GM19397 (cell line): ENCODE data around the gene ACADM.
"Not testable (repeated sequence)": the region's sequence is repeated elsewhere in the genome, so short reads cannot be mapped to it uniquely, and the experiment has no call there.

Source experiments
- ATAC-seq: cut with Tn5 transposase; IDR thresholded peaks from one replicate; pipeline ENCODE4 v1.9.1; 2021; ENCODE audit warnings: mild to moderate bottlenecking, moderate library complexity; ENCODE audit not compliant: unreplicated experiment

ACADM gene

DNA sequence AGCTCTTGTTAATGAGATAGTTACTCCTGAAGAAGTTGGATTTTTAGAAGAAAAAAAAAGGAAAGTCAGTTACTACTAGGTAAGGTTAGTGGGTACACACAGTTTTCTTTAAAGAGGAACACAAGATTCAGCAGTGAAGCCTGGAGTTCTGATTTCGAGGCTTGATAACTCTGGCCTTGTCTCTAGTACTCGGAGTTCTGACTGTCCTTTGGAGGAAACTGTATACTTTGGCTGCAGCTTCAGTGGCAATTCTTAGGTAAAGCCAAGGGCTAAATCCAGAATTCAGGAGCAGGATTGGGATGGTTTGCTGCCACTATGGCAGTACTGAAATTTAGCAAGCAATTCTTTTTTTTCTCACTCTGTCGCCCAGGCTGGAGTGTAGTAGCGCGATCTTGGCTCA, 9.2 kb downstream of the ACADM start:
- no peak for ATAC-seq

DNA sequence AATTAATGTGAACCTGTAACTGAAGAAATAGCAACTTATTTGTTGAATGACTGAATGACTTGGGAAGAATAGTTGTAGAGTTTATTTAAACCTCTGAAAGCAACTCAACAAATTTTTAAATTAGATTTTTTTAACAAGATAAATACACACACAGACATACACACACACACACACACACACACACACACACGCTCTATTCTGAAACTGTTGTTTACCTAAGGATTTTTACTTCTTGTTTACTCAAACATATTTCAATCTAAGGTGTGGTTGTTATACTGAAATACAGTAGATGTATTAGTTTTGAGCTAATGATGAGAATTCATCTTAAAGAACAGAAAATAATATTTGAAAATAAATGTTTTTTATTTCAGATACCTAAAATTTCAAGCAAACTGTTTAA, 11.5 kb downstream of the ACADM start:
- ATAC-seq = no peak

DNA sequence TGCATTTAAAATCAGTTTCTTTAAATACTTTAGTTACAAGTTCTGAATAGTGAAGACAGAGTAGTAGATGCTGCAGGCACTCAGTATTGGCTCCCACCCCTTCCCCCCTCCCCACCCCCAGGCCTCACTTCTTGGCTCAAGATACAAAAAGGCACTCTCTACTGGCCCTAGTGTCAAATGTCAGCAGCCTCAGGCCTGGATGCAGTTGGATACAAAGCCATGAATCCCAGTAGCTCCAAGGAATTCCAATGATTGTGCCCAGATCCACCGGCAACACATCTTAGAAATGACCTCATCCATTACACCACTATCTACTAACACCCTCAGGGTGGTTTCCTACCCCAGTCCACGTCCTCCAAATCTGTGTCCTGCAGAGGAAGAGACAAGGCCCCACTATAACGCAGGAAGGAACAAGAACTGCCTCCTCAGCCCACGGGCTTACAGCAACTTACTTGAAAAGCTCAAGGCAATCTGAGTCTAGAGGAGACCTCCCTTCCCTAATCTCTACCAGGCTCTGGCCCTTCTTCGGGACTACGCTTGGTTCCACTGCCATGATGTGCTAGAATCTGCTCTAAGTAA, 17.6 kb downstream of the ACADM start:
- ATAC-seq = no peak

DNA sequence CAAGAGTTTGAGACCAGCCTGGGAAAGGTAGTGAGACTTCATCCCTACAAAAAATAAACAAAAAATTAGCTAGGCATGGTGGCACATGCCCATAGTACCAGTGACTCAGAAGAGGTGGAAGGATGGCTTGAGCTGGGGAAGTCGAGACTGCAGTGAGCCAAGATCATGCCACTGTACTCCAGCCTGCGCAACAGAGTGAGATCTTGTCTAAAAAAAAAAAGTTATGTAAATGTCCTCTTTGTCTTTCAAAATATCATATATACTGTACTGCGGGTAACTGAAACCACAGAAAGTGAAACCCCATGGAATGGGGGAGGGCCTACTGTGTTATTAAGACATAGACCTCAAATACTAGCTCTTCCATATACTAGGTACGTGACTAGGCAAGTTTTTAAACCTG, 20.8 kb downstream of the ACADM start:
- peak; percentile 71 for ATAC-seq

DNA sequence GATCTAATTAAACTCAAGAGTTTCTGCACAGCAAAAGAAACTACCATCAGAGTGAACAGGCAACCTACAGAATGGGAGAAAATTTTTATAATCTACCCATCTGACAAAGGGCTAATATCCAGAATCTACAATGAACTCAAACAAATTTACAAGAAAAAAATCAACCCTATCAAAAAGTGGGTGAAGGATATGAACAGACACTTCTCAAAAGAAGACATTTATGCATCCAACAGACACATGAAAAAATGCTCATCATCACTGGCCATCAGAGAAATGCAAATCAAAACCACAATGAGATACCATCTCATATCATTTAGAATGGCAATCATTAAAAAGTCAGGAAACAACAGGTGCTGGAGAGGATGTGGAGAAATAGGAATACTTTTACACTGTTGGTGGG, 32.7 kb downstream of the ACADM start:
- ATAC-seq = not testable (repeated sequence)

DNA sequence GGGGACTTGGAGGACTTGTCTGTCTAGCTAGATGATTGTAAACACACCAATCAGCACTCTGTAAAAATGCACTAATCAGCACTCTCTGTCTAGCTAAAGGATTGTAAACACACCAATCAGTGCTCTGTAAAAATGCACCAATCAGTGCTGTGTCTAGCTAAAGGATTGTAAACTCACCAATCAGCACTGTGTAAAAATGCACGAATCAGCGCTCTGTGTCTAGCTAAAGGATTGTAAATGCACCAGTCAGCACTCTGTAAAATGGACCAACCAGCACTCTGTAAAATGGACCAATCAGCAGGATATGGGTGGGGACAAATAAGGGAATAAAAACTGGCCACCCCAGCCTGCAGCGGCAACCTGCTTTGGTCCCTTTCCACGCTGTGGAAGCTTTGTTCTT, 34.0 kb downstream of the ACADM start:
- not testable (repeated sequence) for ATAC-seq

DNA sequence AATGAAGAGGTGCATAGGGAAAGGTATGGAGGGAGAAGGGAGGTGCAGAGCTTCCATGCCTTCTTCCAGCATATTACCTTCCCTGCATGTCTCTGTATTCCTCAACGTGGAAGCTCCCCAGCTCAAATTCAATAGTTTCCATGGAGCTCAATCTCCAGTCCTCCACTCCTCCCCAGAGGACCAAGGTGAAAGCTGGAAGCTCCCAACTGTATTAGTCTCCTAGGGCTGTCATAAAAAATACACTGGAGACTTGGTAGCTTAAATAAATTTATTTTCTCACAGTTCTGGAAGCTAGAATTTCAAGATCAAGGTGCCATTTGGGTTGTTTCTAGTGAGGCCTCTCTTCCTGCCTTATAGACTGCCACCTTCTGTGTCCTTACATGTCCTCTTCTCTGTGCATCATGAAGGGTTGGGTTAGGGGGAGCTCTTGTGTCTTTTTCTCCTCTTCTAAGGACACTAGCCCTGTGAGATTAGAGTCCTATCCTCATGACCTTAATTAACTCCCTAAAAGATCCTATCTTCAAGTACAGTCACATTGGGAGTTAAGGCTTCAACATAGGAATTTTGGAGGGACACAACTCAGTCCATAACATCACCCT, 39.6 kb downstream of the ACADM start:
- no peak for ATAC-seq

DNA sequence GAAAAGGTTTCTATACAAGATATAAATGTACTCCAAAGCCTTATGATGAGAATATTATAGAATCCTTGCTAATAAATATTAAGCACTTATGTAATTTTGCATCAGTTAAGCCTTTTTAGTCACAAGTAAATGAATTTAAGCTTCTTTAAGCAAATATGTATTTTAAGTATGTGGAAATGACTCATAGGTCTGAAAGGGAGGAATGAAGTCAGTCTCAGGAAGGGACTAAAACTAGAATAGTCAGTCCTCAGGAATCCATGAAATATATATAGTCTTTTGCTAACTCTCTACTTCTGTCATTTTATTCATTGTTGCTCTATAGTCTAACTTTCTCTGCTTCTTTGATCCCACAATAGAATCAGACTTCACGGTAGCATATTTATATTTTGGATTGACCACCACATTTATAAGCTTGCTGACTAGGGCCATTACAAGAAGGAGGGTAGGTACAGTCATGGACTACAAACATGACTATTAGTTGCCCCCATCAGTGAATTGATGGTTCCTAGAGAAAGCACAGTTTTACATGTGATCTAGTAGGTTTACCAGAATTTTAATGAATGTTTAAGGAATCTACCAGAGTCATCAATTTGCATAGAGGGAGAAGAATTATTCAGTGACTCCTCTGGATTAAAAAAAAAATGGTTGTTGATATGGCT, 41.3 kb downstream of the ACADM start:
- ATAC-seq = no peak

DNA sequence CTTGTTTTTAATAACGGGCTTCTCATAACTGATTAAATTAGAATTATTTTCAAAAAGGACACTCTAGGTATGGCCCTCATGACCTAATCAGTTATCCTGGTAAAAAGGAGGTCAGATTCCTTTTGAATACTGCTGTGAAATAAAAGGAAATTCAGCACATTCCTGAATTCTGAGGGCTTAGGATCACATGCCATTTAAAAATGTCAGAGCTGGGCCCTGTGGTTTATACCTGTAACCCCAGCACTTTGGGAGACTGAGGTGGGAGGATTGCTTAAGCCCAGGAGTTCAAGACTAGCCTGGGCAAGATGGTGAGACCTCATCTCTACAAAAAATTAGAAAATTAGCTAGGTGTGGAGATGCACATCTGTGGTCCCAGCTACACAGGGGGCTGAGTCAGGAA, 43.5 kb downstream of the ACADM start:
- no peak for ATAC-seq

DNA sequence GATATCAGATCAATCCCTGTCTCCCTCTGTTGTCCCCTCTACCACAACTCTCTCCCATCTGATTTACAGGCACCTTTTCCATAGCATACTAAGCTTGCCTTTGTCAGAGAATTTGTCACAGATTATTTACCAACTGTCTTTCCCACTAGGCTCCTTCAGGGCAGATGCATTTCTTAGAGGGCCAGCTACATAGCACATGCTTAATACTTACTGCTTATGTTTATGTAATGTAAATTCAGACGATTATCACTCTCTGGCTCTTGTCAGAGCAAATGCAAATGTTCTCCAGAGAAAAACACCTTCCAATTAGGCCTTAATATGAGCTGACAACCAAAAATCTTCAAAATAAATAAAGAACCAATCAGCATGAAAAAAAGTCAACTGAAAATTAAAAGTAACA, 46.3 kb downstream of the ACADM start:
- no peak for ATAC-seq

DNA sequence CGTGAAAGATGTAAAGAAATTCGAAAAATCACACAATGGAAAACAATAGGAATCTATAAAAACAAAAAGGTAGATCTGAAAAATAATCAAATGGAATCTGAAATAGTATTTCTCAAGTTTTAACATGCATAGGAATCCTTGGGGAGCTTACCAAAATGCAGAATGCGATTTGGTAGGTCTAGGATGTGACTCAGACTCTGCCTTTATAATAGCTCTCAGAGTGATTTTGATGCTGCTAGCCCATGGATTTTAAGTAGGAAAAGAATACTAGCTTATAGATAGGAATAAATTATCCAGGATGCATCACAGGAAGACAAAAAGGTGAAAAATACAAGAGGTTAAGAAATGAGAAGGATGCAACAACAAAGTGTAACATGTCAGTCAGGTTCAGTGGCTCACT, 47.5 kb downstream of the ACADM start:
- ATAC-seq = no peak

DNA sequence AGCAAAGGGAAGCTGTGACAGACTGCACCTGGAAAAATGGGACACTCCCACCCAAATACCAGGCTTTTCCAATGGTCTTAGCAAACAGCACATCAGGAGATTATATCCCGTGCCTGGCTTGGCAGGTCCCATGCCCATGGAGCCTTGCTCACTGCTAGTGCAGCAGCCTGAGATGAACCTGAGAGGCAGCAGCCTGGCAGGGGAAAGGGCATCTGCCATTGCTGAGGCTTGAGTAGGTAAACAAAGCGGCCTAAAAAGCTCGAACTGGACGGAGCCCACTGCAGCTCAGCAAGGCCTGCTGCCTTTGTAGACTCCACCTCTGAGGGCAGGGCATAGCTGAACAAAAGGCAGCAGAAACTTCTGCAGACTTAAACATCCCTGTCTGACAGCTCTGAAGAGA, 53.3 kb downstream of the ACADM start:
- ATAC-seq = not testable (repeated sequence)

DNA sequence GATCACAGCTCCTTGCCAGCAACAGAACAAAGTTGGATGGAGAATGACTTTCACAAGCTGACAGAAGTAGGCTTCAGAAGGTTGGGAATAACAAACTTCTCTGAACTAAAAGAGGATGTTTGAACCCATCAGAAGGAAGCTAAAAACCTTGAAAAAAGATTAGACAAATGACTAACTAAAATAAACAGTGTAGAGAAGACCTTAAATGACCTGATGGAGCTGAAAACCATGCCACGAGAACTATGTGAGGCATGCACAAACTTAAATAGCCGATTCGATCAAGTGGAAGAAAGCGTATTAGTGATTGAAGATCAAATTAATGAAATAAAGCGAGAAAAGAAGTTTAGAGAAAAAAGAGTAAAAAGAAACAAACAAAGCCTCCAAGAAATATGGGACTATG, 54.2 kb downstream of the ACADM start:
- not testable (repeated sequence) for ATAC-seq

DNA sequence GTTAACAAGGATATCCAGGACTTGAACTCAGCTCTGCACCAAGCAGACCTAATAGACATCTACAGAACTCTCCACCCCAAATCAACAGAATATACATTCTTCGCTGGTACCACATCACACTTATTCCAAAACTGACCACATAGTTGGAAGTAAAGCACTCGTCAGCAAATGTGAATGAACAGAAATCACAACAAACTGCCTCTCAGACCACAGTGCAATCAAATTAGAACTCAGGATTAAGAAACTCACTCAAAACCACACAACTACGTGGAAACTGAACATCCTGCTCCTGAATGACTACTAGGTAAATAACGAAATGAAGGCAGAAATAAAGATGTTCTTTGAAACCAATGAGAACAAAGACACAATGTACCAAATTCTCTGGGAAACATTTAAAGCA, 55.7 kb downstream of the ACADM start:
- ATAC-seq = not testable (repeated sequence)

DNA sequence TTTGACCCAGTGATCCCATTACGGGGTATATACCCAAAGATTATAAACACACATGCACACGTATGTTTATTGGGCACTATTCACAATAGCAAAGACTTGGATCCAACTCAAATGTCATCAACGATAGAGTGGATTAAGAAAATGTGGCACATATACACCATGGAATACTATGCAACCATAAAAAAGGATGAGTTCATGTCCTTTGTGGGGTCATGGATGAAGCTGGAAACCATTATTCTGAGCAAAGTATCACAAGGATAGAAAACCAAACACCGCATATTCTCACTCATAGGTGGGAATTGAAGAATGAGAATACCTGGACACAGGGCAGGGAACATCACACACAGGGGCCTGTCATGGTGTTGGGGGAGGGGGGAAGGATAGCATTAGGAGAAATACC, 59.4 kb downstream of the ACADM start:
- not testable (repeated sequence) for ATAC-seq

DNA sequence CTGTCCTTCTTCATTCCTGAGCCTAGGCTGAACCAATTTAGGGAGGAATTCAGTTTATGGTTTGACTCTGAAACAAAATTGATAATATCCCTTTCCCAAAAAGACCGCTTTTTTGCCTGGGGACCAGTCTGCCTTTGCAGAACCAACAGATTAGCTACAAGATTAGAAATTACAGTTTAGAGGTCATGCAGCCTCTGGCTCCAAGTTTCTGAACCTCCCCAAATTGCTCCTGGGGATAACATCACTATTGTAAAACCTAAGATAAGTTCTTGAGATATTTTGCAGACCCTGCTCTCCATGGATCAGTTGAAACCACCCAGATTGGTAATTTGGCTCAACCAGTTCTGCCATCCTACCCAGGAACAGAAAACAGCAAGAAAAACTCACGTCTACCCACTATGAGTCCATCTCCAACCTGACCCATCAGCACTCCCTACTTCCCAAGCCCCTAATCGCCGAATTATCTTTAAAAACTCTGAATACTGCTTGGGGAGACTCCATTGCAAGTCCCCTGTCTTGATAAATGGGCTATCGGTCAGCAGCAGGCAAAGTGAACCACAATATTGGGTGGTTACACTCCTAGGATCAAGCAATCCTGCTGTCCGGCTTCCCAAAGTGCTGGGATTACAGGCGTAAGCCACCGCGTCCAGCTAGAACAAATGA, 60.9 kb downstream of the ACADM start:
- peak; percentile 14 for ATAC-seq

DNA sequence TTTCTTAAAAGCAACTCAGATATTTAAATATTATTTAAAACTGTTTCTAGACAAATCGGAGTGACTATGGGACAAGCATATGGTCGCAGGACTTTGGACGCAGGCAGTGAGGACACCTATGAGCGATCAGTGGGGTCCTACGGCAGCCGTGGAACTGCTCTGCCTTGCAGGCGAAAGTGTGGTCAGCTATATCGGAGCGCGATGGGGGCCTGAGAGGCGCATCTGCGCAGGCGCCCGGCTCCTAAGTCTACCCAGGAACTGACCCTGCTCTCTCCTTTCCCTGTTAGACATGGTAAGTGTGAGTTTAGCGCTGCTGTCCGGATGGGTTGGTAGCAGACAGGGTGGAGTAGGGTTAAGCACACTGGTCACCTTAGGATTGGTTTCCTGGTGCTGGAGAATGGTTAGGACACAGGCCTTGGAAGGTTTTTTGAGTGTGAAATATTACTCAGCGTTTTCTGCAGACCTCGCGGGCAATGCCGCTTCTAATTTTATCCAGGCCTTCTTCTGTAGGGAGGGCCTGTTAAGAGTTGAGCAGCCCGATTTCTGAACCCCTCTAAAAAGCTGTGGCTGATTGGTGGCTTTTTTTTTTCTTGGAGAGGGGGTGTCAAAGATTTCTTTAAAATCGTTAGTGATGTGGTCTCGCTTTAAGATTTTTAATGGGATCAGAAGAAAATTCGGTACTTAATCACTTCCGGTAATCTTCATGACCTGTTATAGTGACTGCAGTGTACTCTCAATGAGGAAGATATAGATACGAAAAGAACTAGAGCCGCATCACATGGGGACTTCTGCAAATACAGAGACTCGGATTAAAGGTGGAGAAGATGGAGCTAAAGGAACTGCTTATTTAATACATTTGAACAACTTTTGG, 61.7 kb downstream of the ACADM start, which contains the start of gene RABGGTB:
Gene RABGGTB (plus strand): TSS at position 274 of the 871 bp plus-strand sequence. CDS start 16 bp downstream, at position 290.
- ATAC-seq = peak; percentile 73

DNA sequence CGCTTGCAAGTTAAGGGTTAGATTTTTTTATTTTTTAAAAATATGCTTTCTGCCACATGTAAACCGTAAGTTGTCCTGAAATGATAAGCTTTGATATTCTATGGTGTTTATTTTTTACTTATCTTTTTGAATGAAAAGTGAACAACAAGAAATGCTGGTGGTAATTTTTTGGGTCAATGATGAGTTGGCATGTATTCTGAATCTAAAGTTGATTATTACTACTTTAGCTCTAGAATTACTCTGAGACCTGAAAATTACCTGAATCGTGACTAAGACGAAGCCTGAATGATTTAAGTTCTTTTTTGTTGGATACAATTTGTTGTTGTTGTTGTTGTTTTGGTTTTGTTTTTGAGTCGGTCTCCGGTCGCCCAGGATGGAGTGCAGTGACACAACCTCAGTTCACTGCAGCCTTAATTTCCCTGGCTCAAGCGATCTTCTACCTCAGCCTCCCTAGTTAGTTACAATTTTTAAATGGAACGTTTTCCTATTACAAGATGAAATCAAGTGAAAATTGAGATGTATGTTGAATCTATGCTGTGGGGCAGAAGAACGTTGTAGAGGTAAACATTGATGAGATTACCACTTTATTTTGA, 62.5 kb downstream of the ACADM start:
- no peak for ATAC-seq

DNA sequence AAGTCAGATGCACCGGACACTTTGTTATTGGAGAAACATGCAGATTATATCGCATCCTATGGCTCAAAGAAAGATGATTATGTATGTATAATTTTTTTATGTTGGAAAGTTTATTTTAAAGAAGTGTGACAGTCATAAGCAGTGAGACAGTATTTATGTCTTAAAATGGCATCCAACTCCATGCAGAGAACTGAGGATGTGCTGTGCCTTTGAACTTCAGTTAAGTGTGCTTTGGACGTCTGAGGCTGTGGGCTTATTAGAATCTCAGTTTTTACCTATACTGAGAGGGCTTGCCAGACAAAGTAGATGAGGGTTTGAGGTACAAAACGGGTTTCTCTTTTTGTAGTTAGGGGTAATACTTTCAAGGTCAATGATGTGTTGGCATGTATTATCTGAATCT, 63.0 kb downstream of the ACADM start:
- ATAC-seq = no peak

DNA sequence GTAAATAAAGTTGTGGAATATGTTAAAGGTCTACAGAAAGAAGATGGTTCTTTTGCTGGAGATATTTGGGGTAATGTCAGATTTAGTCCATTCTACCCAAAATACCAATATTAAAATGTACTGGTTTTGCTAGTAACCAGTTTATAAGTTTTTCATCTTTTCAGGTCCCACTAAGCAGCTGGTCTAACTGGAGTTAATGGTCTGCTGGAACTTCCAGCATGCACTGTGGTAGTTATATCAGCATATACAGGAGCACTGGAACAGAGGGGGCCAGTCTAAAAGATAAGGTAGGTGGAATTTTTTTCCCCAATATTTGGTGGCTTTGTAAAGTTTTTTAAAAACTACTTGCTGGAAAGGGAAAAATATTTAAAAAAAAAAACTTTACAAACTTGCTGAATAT, 65.5 kb downstream of the ACADM start:
- ATAC-seq = no peak

DNA sequence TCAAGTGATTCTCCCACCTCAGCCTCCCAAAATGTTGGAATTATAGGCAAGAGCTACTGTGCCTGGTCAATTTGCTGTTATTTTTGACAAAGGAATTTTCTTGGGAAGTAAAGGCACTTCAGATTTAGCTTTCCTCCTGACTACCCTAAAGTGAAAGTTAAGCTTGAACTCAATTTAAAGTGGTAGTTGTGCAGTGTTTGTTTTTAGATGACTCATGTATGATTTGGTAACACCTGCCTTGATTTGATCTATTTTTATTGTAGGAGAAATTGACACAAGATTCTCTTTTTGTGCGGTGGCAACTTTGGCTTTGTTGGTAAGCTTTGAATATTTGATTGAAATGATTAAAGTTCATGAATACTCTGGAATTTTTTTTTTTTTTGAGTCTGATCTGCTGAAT, 66.5 kb downstream of the ACADM start:
- no peak for ATAC-seq
